Measurements from ENCODE around the gene HSD17B1.

- TF ChIP-seq, protein P1, sequence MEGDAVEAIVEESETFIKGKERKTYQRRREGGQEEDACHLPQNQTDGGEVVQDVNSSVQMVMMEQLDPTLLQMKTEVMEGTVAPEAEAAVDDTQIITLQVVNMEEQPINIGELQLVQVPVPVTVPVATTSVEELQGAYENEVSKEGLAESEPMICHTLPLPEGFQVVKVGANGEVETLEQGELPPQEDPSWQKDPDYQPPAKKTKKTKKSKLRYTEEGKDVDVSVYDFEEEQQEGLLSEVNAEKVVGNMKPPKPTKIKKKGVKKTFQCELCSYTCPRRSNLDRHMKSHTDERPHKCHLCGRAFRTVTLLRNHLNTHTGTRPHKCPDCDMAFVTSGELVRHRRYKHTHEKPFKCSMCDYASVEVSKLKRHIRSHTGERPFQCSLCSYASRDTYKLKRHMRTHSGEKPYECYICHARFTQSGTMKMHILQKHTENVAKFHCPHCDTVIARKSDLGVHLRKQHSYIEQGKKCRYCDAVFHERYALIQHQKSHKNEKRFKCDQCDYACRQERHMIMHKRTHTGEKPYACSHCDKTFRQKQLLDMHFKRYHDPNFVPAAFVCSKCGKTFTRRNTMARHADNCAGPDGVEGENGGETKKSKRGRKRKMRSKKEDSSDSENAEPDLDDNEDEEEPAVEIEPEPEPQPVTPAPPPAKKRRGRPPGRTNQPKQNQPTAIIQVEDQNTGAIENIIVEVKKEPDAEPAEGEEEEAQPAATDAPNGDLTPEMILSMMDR (IDR thresholded peaks at IDR 0.05; ENCODE audit: low read length): no peak
- TF ChIP-seq EZH2 (optimal IDR thresholded peaks at IDR 0.05; ENCODE audit: low read depth, low read length): no peak
These were observed 15.4 kb upstream of the HSD17B1 start for GRCh38 chr17:42537156-42537805.
